Measurements from ENCODE around the gene ADH6.
"Not testable (repeated sequence)": the region's sequence is repeated elsewhere in the genome, so short reads cannot be mapped to it uniquely, and the experiment has no call there.

The ADH6 gene

GRCh38 chr4:99219072-99219471 is at the start of gene ADH6:
TSS of gene ADH6 (minus strand) at chr4:99219246. CDS start at chr4:99219152, 94 bp downstream.
- DNase-seq = no peak

DNA sequence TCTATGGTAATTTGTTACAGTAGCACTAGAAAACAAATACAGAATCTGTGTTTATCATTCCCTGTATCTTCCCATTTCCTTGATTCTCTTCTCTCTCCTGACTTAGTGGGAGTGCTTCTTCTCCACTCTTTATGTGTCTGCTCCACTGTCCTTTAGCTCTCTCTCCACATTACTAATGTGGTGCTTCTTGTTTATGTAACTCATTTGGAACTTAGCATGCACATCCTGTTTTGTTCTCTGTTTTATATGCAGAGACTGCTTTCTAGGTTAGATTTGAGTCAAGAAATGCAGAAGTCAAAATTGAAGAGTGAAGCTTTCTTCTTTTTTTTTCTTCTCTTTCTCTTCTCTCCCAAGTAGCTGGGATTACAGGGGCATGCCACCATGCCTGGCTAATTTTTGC is 45.9 kb upstream of the ADH6 start:
- no peak for DNase-seq

- no peak for DNase-seq
These were observed 33.7 kb upstream of the ADH6 start for GRCh38 chr4:99252746-99253145.

GRCh38 chr4:99248714-99249113 is 29.7 kb upstream of the ADH6 start:
- DNase-seq = no peak

- DNase-seq = no peak
These were observed 16.9 kb upstream of the ADH6 start for GRCh38 chr4:99235955-99236354.

DNA sequence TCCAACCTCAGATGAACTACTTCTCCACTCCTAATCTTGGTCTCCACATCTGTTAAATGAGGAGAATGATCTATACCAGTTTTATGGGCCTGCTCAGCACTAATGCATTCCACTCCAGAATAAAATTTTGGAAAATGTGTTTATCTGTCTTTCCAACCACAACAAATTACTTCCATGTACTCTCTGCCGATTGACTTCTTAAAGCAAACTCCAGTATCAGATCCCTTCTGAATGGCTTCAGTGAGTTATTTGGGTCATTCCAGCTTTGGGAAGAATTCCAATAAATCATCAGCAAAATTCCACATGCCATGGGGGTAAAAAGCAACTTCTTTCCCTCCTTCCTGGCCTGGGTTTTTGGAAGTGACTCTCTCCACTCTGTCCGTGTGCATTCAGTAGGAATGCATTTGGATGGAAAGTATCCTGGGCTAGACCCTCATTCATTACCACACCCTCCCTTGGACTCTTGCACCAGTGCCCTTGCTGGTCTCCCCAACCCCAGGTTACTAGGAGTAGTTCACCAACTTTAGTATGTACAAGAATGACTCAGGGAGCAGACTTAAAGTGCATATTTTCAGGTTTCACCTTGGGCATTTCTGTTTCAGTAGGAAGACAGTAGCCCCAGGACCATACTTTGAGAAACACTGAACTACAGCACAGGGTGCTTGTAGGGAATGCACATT is 15.4 kb upstream of the ADH6 start:
- no peak for DNase-seq

DNA sequence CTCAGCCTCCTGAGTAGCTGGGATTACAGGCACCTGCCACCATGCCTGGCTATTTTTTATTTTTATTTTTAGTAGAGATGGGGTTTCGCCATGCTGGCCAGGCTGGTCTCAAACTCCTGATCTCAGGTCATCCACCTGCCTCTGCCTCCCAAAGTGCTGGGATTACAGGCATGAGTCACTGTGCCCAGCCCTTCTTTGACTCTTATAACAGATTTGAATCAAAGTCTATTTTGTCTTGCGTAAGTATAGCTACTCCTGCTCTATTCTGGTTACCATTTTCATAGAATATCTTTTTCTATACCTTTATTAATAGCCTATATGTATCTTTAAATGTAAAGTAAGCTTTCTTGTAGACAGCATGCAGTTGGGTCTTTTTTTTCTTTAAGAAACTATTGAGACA is 14.4 kb upstream of the ADH6 start:
- not testable (repeated sequence) for DNase-seq

GRCh38 chr4:99228706-99229105 is 9.7 kb upstream of the ADH6 start:
- DNase-seq = not testable (repeated sequence)

DNA sequence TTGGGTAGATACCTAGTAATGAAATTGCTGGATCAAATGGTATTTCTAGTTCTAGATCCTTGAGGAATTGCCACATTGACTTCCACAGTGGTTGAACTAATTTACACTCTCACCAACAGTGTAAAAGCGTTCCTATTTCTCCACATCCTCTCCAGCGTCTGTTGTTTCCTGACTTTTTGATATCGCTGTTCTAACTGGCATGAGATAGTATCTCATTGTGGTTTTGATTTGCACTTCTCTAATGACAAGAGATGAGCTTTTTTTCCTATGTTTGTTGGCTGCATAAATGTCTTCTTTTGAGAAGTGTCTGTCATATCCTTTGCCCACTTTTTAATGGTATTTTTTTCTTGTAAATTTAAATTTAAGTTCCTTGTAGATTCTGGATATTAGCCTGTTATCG is 8.6 kb upstream of the ADH6 start:
- not testable (repeated sequence) for DNase-seq

DNA sequence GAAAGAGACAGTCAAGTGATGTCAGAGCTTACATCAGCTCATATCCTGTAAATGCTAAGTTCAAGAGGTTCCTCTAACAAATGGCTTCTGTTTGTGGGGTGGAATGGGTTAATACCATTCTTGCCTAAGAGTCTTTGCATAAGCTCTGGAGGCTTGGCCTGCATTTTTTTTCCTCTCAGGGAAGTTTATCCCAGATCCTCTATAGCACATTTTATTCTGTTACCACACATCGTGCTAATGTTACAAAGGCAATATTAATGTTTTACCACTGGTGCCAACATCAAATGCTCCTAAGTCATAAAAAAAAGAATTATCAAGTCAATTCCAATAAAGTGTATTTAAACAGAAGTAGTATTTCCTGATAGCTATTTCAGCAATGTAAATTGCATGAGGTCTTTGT is 2.9 kb upstream of the ADH6 start:
- no peak for DNase-seq

- DNase-seq = no peak
These were observed 433 bp upstream of the ADH6 start for GRCh38 chr4:99219479-99219878.

DNA sequence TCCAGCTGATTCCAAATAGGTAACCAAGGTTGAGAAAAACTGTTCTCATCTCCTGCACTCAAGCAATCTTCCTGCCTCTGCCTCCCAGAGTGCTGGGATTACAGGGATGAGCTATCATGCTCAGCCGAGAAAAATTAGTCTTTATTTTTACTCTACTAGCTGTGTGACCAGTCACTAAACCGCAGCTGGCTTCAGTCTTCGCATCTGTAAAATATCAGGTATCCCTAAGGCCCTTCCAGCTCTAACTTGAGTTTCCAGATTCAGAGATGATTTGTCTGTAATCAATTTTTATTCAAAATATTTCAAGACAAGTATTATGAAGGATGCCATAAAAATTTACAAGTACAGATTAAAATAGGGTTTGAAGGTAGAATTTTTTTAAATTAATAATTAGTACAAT is 3.5 kb downstream of the ADH6 start:
- no peak for DNase-seq

GRCh38 chr4:99210789-99211188 is 8.3 kb downstream of the ADH6 start:
- no peak for DNase-seq

DNA sequence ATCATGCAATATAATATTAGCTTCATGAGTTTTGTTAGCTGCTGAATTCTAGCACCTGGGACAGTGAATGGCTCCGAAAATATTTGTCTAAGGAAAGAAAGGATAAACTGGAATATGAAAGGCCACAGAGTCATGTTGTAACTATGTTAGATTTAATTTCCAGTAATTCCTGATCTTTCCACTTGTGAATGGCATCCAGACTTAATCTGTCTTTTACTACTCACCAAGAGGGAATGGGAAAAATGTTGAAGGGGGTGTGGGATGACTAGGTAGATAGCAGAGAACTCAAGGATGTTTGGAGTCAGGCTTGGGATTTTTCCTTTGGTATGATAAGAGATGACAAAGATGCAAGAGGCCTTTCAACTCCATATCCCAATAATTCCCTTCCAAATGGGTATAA is 9.4 kb downstream of the ADH6 start:
- DNase-seq = no peak

DNA sequence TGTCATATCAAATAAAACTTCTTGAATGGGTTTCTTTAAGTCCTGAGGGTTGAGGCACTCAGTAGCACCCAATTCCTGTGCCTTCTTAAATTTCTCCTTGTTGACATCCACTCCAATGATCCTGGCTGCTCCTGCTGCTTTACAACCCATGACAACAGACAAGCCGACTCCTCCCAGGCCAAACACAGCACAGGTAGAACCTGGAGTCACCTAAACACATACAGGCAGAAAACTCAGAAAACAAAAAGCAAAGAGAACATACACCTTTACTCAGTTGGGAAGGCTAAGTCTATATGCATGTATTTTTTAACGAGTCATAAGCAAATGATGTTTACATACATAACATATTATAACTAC is 10.3 kb downstream of the ADH6 start:
- DNase-seq = no peak

DNA sequence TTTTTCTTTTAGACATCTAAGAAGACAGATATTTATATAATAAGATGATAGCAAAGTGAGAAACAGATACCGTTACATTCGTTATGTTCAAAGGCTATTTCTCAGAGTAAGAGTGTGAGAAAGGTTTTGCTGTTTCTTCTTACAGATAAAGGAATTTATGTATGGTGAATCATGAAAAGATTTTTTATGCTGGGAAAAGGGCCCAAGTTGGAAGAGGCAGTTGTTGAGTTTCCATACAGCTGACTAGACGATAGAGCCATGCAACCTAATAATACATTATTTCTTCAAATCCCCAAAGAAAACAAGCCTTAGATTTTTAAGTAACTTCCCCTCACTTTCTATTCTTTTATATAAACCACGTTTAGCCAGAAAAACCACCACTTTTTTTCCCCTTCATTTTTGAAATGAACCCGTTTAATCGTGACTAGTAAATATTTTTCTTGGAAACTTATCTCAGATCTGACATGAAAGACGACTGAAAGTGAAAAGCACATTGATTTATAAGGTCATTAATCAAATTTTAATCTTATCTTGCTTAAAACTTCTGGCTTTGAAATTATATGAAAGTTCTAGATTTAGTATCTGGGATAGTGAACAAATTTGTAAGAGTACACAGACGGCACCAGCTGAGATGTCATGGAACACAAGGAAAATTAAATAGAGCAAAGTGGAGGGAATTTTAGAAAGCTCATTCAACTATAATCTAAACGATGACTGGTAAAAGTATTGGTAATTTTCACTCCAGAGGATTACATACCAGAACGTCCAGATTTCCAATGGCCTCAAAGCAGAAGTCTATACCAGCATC is 10.9 kb downstream of the ADH6 start:
- no peak for DNase-seq

DNA sequence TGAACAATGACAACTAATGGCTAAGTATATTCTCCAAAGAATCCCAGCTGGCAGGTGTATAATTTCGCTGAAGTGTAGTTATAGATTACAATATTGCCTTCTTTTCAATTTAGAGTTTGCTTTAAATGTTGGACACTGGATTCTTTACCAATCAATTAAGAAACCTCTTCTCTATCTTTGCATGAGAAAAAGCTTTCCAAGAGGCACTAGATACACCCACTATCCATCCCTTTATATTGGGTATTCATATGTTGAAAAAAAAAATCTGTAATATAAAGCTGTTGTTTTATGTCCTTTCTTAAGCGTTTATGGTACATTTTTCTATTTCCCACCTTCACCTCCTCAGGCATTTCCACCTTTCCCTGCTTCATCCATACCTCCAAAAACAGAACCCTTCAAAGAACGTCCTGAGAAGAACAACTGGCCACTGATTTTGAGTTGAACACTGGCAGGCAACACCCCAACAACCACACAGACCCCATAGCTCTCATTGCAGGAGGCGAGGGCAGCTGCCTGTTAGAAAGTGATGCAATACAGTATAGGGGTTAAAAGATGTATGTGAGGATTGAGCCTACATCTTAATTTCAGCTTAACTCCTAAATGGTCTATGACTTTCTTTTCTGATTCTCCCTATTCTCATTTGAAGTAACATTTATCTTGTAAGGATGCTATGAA is 11.8 kb downstream of the ADH6 start:
- no peak for DNase-seq

DNA sequence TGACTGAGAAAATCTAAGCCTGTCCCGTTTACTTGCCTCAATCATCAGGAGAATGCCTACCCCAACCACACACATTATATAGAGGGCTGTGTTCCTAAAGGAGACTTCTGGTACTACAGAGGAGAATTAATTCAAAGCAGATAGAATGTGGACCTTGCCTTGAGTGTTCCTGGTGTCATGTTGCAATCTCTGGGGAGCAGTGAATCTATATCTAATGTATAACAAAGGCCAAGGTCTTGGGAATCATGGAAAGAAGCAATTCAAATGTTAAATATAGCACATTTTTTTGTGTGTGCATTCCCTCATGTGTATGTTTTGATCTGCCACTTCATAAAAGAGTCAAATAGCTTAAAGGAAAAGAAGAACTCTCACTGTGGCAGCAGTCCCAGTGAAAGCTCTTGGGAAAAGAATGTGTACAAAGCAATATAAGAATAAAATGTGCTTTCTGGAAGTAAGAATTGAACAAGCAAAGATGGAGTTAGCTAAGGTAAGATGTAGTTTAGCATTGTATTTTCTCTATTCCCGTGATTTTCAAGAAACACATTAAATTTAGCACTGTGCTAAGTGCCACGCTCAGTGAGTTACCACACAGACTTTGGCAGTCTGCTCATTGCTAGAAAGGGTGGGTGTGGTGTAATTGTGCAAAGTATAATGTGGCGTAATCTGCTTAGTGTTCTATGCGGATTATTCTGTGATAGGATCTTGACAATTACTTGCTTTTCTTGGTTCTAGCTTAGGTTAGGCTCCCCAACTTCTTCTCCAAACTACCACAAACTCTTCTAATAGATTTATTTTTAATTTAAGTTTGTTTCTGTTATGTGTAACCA is 13.7 kb downstream of the ADH6 start:
- no peak for DNase-seq

- no peak for DNase-seq
These were observed 16.5 kb downstream of the ADH6 start for GRCh38 chr4:99202536-99202935.

GRCh38 chr4:99202094-99202493 is 17.0 kb downstream of the ADH6 start:
- DNase-seq = no peak

DNA sequence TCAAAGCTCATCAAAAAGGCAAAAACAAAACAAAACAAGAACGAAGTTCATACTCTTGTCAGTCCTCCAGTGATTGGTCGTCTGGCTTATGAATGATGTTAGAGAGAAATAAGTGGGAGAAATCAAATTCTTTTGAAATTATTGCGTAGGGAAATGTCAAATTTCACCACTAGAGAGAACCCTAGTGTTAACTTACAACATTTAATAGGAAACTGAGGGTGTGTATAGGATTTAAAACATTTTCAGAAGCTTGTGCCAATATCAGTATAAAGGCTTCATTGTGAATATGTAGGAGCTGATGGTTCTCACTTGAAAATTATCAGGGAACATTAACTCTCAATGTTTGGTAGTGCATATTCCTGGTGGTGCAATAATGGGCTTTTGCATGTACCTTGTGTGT is 17.4 kb downstream of the ADH6 start:
- no peak for DNase-seq

DNA sequence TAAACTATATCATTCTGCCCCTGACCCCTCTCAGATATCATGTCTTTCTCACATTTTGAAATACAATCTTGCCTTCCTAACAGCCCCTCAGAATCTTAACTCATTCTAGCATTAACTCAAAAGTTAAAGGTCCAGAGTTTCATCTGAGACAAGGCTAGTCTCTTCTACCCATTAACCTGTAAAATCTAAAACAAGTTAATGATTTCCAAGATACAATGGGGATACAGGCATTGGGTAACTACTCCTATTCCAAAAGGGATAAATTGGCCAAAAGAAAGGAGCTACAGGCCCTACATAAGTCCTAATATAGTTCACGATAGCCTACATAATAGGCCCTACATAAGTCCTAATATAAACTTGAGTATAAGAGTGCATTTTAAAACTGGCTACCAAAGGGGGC is 18.9 kb downstream of the ADH6 start:
- DNase-seq = no peak

DNA sequence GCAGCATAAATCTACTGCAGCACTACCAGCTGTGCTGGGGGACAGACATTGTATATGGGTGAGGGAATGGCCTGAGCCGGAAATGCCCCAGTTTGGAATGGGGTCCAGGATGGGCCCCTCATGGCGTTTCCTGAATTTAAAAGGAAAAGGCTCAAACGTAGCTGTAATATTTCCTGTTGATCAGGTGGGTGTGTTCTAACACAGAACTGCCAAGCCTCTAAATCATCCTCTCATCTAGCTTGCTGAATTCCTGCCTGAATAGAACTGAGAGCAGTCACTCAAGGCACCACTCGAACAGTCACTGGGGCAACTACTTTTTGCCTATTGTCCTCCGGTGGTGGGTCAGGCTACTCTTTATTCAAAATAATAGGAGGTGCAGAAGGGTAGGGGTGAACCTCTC is 28.7 kb downstream of the ADH6 start:
- DNase-seq = no peak

Measured in CD4-positive, alpha-beta T cell treated with Interleukin-10 for 1 hour (primary cell).